T-helper 2 cell (primary cell): ENCODE measurements around the gene TRAK1.
A peak's percentile ranks its signal among the peaks of the same experiment; 100 is the strongest.

Experiments
- DNase-seq, 5 experiments: peaks; one replicate each; pipeline versions ENCODE4 v3.0.0 to v3.0.0-alpha.2; 2012 to 2022
- total RNA-seq, 2 donors: gene quantifications; one replicate each; lab custom pipeline; 2026; lab: John Stamatoyannopoulos, UW

Gene TRAK1, protein sequence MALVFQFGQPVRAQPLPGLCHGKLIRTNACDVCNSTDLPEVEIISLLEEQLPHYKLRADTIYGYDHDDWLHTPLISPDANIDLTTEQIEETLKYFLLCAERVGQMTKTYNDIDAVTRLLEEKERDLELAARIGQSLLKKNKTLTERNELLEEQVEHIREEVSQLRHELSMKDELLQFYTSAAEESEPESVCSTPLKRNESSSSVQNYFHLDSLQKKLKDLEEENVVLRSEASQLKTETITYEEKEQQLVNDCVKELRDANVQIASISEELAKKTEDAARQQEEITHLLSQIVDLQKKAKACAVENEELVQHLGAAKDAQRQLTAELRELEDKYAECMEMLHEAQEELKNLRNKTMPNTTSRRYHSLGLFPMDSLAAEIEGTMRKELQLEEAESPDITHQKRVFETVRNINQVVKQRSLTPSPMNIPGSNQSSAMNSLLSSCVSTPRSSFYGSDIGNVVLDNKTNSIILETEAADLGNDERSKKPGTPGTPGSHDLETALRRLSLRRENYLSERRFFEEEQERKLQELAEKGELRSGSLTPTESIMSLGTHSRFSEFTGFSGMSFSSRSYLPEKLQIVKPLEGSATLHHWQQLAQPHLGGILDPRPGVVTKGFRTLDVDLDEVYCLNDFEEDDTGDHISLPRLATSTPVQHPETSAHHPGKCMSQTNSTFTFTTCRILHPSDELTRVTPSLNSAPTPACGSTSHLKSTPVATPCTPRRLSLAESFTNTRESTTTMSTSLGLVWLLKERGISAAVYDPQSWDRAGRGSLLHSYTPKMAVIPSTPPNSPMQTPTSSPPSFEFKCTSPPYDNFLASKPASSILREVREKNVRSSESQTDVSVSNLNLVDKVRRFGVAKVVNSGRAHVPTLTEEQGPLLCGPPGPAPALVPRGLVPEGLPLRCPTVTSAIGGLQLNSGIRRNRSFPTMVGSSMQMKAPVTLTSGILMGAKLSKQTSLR
- 30.9 to 35.0 reads per million in 2 donors for total RNA-seq

DNA sequence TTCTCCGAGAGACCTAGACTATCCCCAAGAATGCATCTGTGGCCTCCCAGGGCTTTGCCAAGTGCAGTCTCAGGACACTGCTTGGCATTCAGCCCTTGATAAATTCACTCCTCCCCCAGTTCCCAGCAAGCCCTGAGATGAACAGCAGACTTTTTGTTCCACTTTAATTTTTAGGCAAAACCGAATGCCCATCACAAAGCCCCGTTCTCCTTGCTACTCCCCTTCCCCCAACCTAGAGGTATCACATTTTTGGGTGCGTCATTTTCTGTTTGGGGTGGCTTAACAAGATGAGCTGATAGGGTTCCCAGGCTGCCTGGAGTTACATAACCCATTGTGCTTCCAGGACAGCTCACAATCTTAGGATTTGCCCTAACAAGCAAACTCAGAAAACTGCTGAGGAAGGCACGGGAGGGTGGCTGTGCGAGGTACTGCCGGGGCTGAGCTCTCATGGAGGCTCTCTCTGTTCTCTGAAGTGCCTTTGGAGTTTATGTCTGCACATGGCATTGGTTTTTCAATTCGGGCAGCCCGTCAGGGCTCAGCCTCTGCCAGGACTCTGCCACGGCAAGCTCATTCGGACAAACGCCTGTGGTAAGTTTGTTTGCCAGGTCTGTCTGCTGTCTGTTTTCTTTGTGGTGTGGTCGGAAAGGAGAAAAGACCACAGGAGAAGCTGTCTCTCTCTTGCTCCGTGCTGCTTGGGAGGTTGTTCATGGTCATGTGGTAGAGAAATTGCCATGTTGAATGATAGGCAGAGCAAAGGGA lies at the start of gene TRAK1:
Gene TRAK1, plus strand, starts transcription at position 385 of the 759 bp plus-strand sequence. Its CDS starts 113 bp downstream, at position 498.
- no peak for DNase-seq

DNA sequence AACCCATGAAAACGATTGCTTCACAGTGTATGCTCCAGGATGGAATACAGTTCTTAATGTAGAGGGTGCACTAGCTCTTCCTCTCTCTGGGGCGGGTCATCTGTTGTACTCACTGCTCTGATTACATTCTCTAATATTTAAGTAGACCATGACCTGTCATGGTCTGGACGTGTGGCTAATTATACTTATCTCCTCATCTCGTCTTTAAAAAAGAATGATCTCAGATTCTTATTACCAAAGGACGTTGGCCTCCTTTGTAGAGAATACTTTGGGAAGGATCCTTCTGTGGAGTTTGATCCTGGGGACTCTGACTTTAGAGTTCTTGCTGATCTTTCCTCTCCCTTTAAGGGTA lies 48.4 kb upstream of the TRAK1 start:
- no peak for DNase-seq

DNA sequence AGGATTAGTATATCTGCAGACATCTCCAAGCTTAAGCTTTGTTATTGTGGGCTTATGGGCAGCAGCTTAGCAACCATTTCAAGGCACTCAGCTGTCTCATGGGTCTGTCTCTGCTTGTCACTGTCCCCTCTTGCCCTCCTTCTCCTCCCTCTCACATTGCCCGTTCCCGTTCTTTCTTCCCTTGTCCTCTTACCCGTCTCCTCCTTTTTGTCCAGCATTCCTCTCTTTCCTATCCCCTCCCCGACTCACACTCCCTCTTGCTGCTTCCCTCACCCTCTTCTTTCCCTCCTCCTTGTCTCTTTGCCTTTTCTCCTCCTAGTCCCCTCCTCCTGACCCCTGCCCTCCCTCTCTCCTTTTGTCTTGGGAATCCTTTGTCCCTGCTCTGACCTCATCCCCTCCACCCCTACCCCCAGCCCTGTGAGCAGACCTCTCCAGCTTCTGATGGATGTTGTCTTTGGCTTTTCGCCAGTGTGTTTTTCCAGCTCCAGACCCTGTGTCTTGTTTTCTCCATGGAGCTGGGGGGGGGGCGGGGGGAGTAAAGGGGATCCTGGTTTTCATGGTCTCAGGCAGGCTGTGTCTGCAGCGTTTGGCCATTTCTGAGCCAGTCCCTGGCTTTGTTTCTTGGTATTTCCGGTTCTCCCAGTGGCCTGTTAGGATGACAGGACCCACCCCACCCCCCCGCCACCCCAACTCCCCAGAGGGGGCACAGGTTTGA lies 47.9 kb upstream of the TRAK1 start:
- no peak for DNase-seq

DNA sequence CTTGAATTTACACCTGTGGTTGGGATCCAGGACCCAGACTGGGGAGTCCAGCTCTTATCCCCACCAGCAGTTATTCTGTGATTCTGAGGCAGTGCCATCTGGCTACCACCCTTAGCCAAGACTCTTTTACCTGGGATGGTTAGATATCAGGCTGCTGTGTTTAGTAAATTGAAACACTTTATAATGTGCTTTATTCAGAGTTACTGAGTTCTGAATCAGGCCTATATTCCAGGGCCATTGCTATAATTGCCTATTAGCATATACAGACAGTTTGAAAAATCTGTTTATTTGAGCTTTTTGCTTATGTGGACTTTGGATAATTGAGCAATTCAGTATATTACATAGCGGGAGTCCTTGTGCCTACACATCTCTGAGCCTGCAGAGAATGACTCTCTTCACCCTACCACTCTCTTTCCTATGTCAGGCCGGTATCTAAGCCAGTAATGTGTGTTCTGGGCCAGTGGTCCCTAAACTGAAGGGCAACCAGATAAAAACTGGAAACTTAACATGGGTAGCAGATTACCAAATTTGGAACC lies 45.4 kb upstream of the TRAK1 start:
- no peak for DNase-seq

DNA sequence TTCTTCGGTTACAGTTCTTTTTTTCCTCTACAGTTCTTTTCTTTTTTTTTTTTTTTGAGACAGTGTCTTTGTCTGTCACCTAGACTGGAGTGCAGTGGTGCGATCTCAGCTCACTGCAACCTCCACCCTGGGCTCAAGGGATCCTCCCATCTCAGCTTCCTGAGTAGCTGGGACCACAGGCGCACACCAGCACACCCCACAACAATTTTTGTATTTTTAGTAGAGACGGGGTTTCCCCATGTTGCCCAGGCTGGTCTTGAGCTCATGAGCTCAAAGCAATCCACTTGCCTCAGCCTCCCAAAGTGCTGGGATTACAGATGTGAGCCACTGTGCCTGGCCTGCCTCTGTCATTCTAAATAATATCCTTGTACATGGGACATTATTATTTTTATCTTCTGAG lies 42.6 kb upstream of the TRAK1 start:
- peak in 2 of 5 experiments; percentile 17 to 18 for DNase-seq

DNA sequence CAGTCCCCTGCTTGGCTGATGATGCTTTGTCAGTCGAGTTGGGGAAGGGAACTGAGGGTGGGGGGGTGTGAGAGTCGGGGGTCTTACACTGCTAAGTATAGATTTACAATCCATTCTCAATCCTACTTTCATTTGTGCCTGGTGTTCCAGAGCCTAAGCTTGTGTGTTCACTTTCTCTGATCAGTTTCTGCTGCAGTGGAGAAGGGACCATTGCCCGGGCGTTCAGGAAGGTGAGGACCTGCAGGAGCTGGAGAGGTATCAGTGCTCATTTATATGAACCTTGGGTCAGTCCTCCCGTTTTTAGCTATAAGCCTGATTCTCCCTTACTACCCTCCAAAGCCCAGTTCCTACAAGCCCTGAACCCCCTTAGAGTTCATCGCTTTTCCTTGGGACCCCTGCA lies 41.0 kb upstream of the TRAK1 start:
- DNase-seq: no peak

DNA sequence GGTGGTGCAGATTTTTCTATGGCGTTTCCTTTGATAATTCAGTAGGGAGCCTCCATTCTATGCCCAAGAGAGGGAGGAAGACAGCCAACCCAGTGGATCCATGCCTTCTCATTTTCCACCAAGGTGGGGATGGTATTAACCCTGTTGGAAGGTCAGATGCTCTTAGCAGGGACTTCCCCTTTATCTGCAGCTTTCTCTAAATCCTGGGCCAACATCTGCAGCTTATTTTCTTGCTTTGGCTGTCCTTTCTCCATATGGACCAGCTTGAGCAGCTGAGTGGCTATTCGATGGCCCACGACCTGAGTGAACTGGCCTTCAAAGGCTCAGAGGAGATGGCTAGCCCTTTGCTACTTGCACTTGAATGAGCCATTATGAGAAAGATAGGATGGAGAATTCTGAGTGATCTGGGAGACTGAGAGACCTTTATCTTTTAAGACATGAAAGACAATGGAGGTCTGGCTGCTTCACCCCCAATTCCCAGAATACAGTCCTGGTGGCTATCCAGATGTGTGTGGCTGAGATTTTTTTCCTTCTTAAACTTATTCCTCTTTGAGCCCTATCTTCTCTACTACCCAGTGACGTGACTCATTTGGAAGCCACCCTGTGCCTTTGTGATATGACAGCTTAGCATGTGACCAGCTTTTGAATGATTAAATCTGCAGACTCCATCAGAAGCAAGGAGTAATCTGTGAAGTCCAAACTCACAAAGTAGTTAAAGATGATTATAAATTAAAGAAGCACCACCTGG lies 39.6 kb upstream of the TRAK1 start:
- no peak for DNase-seq

DNA sequence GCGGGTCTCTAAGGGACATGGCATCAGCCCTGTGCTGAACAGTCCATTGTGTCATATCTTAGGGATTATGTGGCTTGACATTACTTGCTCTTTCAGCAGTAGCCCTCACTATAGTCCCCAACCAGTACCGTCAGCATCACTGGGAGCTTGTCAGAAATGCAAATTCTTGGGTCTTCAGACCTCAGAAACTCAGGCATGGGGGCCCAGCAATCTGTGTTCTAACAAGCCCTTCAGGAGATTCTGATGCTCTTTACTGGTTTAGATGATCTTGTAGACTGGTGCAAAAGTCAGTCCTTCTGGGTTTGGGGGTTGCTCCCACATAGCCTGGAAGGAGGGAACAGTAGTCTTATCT lies 39.0 kb upstream of the TRAK1 start:
- no peak for DNase-seq

DNA sequence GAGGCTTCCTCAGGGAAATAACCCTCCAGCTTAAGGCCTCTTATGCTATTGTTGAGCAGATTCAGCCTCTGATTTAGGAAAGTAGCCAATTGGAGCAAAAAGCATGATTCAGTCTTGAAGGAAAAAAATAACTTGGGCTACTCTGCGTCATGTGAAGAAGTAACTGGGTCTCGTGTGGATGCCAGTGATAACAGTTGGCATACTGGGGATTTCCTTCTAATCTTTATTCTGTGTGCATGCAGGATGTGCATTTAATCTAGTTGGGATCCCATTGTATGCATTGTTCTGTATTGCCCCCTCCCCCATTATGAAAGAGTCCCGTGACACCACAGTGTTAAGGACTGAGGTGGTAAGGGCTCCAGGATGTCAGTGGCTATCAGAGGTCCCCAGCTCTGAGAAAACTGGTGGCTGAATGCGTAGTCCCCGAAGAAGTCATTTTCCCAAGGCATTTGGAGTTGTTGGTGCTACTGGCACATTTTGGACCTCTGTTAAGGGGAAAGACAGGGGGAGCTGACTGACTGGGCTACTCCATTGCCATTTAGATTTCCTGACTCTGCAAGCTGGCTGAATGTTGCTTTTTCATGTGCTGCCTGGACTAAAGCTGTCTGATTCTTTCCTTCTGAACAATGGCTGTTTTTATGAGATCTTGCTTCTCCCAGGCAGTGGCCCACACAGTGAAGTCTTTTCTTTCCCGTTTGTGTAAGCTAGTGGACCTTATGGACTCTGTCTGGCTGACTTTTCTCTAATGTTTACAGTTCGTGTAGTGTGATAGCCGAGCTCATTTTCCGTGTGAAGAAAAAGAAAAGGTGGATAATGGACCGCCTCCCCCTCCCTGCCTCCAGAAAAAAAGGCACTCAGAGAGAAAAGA lies 38.4 kb upstream of the TRAK1 start:
- no peak for DNase-seq

DNA sequence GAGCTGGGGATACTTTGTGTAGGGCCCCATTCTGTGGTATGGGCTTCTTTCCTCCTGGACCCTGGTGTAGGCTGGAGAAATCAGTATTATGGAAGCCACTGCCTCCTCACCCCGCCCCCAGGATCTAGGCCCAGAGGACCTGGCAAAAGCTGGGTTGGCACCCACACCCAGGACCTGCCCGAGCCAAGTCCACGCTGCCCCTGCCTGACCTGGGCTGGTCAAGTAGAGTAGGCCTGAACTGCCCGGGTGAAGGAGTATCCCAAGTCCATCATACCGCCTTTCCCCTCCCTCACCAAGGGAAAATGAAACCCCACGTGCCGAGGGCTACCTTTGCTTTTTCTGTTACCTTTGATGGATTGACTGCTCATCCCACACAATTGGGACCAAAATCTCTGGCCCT lies 37.7 kb upstream of the TRAK1 start:
- DNase-seq: no peak

DNA sequence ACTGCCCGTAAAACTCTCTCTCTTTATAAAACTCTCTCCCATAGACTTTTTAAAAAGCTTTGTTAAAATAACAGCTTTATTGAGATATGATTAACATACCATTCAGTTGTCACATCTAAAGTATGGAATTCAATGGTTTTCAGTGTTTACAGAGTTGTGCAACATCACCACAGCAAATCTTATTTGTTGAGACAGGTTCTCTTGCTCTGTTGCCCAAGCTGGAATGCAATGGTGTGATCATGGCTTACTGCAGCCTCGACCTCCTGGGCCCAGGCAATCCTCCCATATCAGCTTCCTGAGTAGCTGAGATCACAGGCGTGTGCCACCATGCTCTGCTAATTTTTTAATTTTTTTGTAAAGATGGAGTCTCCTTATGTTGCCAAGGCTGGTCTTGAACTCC lies 35.9 kb upstream of the TRAK1 start:
- DNase-seq: no peak

DNA sequence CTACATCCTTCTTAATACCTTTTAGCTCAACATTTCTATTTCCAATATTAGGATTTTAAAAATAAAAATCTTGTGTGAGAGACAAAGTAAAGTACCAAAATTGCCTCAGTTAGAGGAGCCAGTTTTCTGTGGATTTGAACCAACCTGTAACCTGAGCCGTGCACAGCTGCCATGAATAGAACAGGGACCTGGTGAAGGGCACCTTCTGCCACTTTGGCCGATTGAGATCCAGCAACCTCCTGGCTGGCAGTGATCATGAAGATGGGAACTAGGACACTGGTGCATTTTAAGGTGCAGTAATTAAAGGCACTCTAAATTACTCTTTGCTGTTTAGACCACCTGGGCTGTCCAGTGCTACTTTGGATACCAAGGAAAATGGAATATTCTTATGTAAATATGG lies 34.3 kb upstream of the TRAK1 start:
- no peak for DNase-seq

DNA sequence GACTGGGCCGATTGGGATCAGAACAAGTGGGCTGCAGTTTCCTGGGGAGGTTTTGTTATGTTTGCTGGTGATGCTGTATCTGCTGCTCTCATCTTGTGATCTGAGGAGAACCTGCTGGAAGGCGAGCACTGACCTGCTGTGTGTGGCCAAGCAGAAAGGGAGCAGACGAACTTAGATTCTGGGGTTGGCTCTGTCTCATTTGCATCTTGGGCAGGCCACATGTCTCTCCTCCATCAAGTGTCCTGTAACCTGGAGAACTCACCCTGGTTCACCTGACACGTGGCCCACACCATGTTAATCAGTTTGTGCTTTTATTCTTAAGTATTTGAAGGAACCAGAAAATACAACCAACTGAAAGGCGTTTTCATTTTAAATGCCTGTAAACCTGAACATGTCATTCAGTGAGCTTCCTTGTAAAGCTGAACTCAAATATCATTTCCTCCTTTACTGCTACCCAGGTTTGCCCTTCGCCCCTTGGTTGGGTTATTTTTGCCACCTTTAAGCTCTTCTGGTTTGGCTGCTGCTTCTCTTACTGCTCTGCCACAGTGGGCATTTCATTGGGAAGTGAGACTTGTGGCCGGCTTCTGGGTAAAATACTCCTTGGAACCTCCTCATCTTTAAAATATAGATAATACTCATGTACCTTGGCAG lies 33.5 kb upstream of the TRAK1 start:
- DNase-seq: no peak

DNA sequence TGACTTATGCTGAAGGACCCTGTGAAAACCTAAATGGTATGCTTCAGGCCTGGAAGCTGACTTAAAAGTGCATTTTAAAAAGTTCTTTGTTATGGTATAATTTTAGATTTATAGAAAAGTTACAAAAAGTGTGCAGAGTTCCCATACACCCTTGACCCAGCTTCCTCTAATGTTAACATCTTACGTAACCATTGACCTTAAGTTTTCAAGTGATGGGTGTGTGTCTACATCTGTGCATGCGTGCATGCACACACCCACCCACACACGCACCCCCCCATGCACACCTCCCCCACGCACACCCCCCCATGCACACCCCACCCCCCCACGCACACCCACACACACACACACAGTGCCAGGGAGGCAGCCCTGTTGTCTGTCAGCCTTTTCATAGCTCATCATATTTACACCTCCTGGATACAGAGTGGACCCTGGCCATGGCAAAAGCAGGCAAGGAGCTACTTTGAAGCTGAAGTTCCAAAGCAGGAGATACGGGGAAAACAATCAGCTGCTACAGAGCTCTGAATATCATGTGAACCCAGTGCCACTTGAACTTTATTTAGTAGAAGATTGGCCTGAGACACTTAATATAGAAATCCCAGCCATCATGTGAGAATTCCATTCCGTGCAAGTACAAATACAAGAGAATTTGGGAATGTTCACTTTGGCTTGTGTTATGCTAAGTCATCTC lies 30.0 kb upstream of the TRAK1 start:
- DNase-seq: no peak

DNA sequence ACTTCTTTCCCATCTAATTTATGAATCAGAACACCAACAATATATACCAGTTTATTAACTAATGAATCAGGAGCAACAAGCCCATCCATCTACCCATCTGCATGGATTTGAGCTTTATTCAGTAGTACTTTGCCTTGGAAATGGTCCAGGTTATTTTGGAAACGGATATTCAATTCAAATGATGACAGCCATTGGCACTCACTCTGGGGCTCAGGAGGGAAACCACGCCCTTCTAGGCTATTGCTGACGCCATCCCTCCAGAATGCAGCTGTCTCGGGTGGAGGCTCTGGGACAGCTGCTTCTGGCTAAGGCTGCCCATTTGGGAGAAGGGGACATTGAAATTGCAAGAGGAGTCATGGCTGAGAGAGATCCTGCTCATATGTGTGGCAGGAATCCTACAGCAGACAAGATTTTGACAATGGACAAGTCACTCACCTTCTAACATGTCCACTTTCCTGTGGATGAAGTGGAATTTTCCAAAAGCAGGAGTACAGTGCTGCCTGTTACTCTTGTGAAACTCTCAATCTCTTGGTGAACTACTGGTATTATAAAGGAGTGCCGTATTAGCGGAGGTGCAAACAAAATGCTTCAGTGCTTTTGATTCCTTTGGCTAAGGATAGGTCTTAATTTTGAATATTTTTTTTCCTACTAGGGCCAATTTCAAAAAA lies 29.3 kb upstream of the TRAK1 start:
- DNase-seq: no peak

DNA sequence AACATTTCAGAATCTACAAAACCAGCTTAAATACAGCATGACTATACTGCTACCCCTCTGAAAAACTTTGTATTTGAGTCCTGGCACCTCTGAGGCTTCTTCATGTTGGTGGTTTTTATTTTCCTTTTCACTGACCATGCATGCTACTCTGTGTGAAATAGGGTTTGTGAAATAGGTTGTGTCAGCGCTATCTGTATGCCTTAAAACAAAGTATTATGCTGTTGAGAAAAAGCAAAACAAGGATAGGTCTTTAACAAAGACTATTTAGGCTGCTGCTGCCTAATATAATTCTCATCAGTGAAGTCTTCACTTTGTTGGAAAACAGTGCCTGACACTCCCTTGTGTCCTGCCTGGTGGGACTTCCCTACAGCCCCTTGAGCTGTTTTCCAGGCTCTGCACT lies 28.7 kb upstream of the TRAK1 start:
- DNase-seq: no peak

DNA sequence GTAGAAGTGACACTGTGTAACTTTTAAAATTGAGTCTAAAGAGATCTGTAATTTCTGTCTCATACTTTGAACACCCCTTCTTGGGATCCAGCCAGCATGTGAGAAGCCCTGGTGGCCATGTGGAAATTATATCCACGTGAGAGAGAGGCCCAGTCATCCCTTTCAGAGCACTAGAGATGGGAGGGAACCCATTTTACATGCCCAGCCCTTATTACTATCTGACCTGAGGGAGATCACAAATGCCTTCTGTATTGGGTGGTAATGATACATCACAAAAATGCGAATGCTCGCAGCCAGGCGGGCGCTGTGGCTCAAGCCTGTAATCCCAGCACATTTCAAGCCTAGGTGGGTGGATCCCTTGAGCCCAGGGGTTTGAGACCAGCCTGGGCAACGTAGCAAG lies 27.3 kb upstream of the TRAK1 start:
- no peak for DNase-seq

DNA sequence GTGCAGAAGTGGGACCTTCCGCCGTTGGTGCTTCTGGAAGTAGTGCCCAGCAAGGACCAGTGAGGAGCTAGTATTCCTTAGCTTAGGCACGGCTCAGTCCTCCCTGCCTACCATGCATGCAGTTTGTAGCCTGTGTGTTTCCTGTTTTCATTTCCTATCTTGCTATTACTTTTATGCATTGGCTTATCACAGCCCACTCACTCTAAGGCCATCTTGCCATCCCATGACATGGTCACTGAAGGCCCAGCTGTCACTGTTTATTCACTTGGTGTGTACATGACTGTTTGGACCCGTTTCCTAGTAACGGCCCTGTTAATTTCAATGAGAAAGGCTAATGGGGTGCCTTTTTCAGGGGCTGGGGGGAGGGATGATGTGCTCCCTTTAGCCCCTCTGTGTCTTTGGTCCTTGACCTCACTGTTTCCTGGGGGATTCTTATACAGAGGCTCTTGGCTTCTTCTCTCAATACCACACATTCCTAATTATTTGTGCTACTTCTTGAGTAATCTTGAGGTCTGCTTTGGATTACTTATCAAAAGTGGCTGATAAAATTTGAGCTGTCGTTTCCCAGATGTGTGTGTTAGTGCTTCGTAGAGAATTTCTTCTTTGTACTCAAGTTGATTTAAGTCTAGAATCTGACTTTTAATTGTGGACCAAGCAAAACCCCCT lies 24.5 kb upstream of the TRAK1 start:
- DNase-seq: no peak
